Activated B cell treated with CpG ODN at 0.5 μM for 24 hours (primary cell): ENCODE data around the gene SMURF2. TPM values are rescaled to one million over a fixed set of nuclear protein-coding genes. Genes with fewer than 3 reads are reported as not detected.
A peak's percentile ranks its signal among the peaks of the same experiment; 100 is the strongest.

Experiments used
- ATAC-seq: fragments of 200-7000 bp; cut with Tn5 transposase; one replicate; pipeline ENCODE4 v1.10.0; 2021; ENCODE audit warnings: low read depth, mild to moderate bottlenecking, moderate library complexity
- CTCF ChIA-PET: fragments of 350-600 bp; sonication (Branson Sonifier 250); formaldehyde crosslinking; loops from one replicate; lab custom pipeline; 2021; ENCODE audit warnings: antibody characterized with exemption; lab: Charles Lee
- POLR2A ChIA-PET: fragments of 350-600 bp; sonication (Branson Sonifier 250); formaldehyde crosslinking; loops from one replicate; lab custom pipeline; 2021; ENCODE audit warnings: antibody characterized with exemption; lab: Charles Lee
- DNase-seq: peaks from one replicate; pipeline ENCODE4 v3.0.0; 2022
- H3K27ac Mint-ChIP-seq: one replicate; pipeline ENCODE4 v1.8.0; 2020; ENCODE audit warnings: mixed read lengths
- H3K27me3 Mint-ChIP-seq: one replicate; pipeline ENCODE4 v1.8.0; 2021; ENCODE audit warnings: mixed read lengths
- H3K36me3 Mint-ChIP-seq: one replicate; pipeline ENCODE4 v1.8.0; 2021; ENCODE audit warnings: low read depth, mixed read lengths
- H3K4me1 Mint-ChIP-seq: one replicate; pipeline ENCODE4 v1.8.0; 2021; ENCODE audit warnings: mixed read lengths
- H3K4me3 Mint-ChIP-seq: one replicate; pipeline ENCODE4 v1.8.0; 2020; ENCODE audit warnings: mild to moderate bottlenecking, mixed read lengths
- H3K9me3 Mint-ChIP-seq: one replicate; pipeline ENCODE4 v1.8.0; 2020; ENCODE audit warnings: mixed read lengths
- CTCF ChIP-seq: fragments of 200-600 bp; IDR thresholded peaks from one replicate; pipeline ENCODE4 v1.8.0; 2022; ENCODE audit warnings: antibody characterized with exemption, mild to moderate bottlenecking
- intact Hi-C: fragments of 100-400 bp; cut with micrococcal nuclease; formaldehyde crosslinking; loops from one replicate; pipeline ENCODE4 v1.15.1; 2024
- total RNA-seq: library from RNA; stranded (reverse); gene quantifications from 2 replicates; pipeline ENCODE4 v1.2.3, GENCODE V29; 2022

The SMURF2 gene
- total RNA-seq, 1 donor from 2014 or later = 23.0 TPM

GRCh38 chr17:64499805-64500486 is 162.2 kb downstream of the SMURF2 start:
- CTCF ChIA-PET = interaction anchor here (6.6 kb wide), 1 partner anchor 80 kb away, joined by 67 read pairs; no protein-coding TSS in a partner anchor
- intact Hi-C loops = no loop called here
- H3K27ac Mint-ChIP-seq = no peak overlapping the region
- peak overlapping the region; percentile 15 for H3K4me3 Mint-ChIP-seq
- TF ChIP-seq CTCF = no peak
- no peak for ATAC-seq
- POLR2A ChIA-PET = interaction anchor here (7.5 kb wide), 1 partner anchor 6 kb away, joined by 295 read pairs; the partner anchor contains the start of genes CEP95 and DDX5
- no peaks in the 10 kb centered on the region for H3K27me3 Mint-ChIP-seq
- H3K4me1 Mint-ChIP-seq = peaks cover 88% of the 10 kb centered on the region
- H3K36me3 Mint-ChIP-seq = peaks cover 88% of the 10 kb centered on the region
- DNase-seq = no peak
- no peaks in the 10 kb centered on the region for H3K9me3 Mint-ChIP-seq

- Mint-ChIP-seq H3K4me3 (peak overlapping the region; percentile 25), H3K27me3 (no peaks in the 10 kb centered on the region), H3K36me3 (peaks cover 83% of the 10 kb centered on the region), H3K9me3 (no peaks in the 10 kb centered on the region), H3K27ac (peak overlapping the region; percentile 99), H3K4me1 (peaks cover 87% of the 10 kb centered on the region)
- intact Hi-C loops = no loop called here
- no peak for TF ChIP-seq CTCF
- ATAC-seq = no peak
- ChIA-PET POLR2A (interaction anchor here (0.6 to 7.5 kb wide), 4 partner anchors 8 to 79 kb away, joined by 3 to 295 read pairs (median 14); partner anchors contain the start of genes CEP95 and DDX5), CTCF (interaction anchor here (6.6 kb wide), 1 partner anchor 78 kb away, joined by 67 read pairs; no protein-coding TSS in a partner anchor)
- no peak for DNase-seq
Observed at GRCh38 chr17:64498308-64499203, 163.6 kb downstream of the SMURF2 start.

GRCh38 chr17:64497565-64498035 is 164.5 kb downstream of the SMURF2 start:
- H3K4me3 Mint-ChIP-seq = peak overlapping the region; percentile 100
- ATAC-seq = no peak
- H3K36me3 Mint-ChIP-seq = peaks cover 78% of the 10 kb centered on the region
- H3K27me3 Mint-ChIP-seq = no peaks in the 10 kb centered on the region
- CTCF ChIA-PET = interaction anchor here (1.5 to 6.6 kb wide), 2 partner anchors 8 to 78 kb away, joined by 6 to 67 read pairs; no protein-coding TSS in a partner anchor
- H3K4me1 Mint-ChIP-seq = peaks cover 80% of the 10 kb centered on the region
- POLR2A ChIA-PET = interaction anchor here (0.9 to 7.5 kb wide), 12 partner anchors 9 to 724 kb away, joined by 3 to 295 read pairs (median 6); partner anchors contain the start of genes CCDC47, CEP95, DDX42 and DDX5
- no peak for DNase-seq
- H3K9me3 Mint-ChIP-seq = no peaks in the 10 kb centered on the region
- no peak for TF ChIP-seq CTCF
- intact Hi-C loops = loop anchor here (1.0 to 2.0 kb wide), 5 partner anchors 9 to 151 kb away; partner anchors contain the start of genes CEP95, DDX5 and MILR1
- H3K27ac Mint-ChIP-seq = peak overlapping the region; percentile 99

GRCh38 chr17:64496786-64497564 is 165.1 kb downstream of the SMURF2 start, which contains the start of gene POLG2:
Gene POLG2, minus strand, starts transcription at chr17:64497054. Its CDS starts 86 bp downstream, at chr17:64496968.
- H3K9me3 Mint-ChIP-seq = no peaks in the 10 kb centered on the region
- POLR2A ChIA-PET = interaction anchor here (0.5 to 7.5 kb wide), 22 partner anchors 9 to 723 kb away, joined by 3 to 295 read pairs (median 4); partner anchors contain the start of genes CCDC47, CEP95, DDX42 and DDX5

More at GRCh38 chr17:64496786-64497564, 165.1 kb downstream of the SMURF2 start, which contains the start of gene POLG2:
- CTCF ChIA-PET = interaction anchor here (0.5 to 6.6 kb wide), 6 partner anchors 8 to 693 kb away, joined by 3 to 67 read pairs (median 4); no protein-coding TSS in a partner anchor
- DNase-seq (peak; percentile 93), ATAC-seq (peak; percentile 85)
- TF ChIP-seq CTCF = no peak
- Mint-ChIP-seq H3K27me3 (no peaks in the 10 kb centered on the region), H3K36me3 (peaks cover 75% of the 10 kb centered on the region), H3K27ac (peak within 1 kb of the TSS; percentile 99), H3K4me1 (peaks cover 75% of the 10 kb centered on the region), H3K4me3 (peak within 1 kb of the TSS; percentile 100)
- intact Hi-C loops = loop anchor here (1.0 to 2.0 kb wide), 5 partner anchors 9 to 152 kb away; partner anchors contain the start of genes CEP95, DDX5 and MILR1
